ENCODE data around the gene PELI1.

Gene PELI1, protein sequence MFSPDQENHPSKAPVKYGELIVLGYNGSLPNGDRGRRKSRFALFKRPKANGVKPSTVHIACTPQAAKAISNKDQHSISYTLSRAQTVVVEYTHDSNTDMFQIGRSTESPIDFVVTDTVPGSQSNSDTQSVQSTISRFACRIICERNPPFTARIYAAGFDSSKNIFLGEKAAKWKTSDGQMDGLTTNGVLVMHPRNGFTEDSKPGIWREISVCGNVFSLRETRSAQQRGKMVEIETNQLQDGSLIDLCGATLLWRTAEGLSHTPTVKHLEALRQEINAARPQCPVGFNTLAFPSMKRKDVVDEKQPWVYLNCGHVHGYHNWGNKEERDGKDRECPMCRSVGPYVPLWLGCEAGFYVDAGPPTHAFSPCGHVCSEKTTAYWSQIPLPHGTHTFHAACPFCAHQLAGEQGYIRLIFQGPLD

DNA sequence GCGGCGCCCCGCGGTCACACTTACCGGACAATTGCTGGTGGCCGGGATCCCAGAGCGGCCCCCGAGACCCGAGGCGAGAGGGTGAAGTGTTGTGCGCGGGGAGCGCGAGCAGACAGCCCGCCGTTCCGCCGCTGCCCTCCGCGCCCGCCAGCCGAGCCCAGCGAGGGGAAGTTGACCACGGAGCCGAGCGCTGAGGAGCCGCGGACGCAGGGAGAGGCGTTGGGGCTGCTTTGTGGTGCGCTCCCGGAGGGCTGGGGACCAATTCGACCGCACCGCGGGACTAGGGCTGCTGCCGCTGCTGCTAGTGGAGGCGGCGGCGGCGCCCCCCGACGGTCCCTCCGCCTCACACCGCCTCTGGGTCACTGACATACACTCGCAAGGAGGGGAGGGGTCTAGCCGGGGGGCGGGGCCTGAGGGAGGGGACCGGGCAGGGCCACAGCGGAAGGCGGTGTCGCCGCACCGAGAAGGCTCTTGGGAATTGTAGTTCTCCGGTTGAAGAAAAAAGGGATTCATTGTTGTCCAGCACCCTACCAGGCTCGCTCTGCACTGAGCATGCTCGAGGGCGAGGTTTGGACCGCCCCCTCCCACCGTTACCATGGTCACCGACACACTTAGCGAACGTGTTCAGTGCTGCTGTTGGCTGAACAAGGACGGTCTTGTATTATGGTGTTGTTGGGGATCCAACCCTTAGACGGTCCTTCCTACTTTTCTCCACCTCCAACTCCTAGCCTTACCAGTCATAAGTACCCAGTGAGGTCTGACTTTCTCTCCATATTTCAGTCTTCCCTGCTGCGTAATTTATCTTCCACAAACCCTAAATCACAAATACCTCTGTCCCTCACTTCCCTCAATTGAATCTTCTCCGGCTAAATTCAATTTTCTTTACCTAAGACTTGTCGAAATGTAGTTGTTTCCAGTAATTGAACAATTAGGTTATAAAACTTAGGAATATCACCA lies at the start of gene PELI1:
PELI1 (minus strand) TSS at position 364 of the 957 bp plus-strand sequence. CDS start 36,110 bp downstream, outside the sequence.
- H3K4me3 ChIP-seq (ENCODE audit: low read depth, low read length) = peak within 1 kb of the TSS; percentile 75
- in situ Hi-C loops (cut with HindIII; ENCODE audit: low sequenced_read_pairs) = no loop called here
- TF ChIP-seq, protein P1, sequence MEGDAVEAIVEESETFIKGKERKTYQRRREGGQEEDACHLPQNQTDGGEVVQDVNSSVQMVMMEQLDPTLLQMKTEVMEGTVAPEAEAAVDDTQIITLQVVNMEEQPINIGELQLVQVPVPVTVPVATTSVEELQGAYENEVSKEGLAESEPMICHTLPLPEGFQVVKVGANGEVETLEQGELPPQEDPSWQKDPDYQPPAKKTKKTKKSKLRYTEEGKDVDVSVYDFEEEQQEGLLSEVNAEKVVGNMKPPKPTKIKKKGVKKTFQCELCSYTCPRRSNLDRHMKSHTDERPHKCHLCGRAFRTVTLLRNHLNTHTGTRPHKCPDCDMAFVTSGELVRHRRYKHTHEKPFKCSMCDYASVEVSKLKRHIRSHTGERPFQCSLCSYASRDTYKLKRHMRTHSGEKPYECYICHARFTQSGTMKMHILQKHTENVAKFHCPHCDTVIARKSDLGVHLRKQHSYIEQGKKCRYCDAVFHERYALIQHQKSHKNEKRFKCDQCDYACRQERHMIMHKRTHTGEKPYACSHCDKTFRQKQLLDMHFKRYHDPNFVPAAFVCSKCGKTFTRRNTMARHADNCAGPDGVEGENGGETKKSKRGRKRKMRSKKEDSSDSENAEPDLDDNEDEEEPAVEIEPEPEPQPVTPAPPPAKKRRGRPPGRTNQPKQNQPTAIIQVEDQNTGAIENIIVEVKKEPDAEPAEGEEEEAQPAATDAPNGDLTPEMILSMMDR (IDR thresholded peaks at IDR 0.05; ENCODE audit: low read depth, low read length) = peak; percentile 14
- DNase-seq (ENCODE audit: low read depth, low spot score) = peak; percentile 98

DNA sequence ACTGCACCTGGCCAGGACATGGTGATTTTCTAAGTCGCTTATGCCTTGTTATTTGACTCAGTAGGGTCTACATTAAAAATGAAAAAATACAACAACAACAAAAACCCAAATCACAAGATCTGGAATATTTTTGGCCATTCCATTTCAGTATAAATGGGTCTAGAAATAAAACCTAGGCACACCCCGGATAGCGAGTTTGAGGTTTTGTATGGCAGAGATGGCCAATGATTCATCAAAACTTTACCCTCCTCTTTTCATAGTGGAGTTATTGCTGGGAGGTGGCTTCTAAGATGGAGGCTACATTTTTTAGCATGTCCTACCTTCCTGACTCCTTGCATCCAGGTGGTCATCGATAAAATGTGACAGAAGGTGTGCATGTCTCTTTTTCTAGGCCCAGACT lies 49.3 kb upstream of the PELI1 start:
- TF ChIP-seq, protein P1 (IDR thresholded peaks at IDR 0.05; ENCODE audit: low read depth, low read length) = no peak
- no peak for DNase-seq (ENCODE audit: low read depth, low spot score)
- in situ Hi-C loops (cut with HindIII; ENCODE audit: low sequenced_read_pairs) = no loop called here
- H3K4me3 ChIP-seq (ENCODE audit: low read depth, low read length) = no peak overlapping the region

DNA sequence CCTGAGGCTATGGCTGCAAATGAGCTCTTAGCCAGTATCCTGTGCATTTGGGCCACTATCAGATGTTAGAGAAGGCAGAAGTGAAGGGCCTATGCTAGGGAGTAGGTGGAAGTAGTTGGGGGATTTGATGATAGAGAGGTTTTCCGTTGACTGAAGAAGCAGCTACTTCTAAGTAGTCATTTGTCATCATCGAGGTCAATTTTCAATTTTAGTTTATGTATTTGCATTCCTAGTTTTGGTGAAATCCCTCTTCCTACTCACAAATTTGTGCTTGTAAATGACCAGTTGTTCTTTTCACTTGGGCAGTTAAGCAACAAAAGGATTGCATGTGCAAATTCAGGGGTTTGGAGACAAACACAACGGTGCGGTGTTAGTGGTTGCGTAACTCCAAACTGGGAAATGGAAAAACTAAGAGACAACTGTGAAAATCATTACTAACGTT lies 48.5 kb upstream of the PELI1 start:
- DNase-seq (ENCODE audit: low read depth, low spot score) = no peak

DNA sequence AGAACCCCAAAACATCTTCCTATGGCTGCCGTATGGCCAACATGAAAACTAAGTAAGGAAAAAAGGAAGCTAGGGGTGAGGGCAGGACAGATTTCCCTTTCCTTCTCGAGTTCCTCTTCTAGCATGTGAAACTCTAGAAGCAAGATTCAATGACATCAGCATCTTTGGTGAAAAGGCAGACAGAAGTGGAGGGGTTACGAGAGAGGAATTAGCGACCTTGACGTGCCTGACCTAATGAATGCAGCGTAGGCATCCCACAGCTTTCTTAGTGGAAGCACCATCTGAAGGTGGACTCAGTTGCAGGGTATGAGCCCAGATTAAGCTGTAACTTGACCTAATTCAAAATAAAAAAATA lies 47.9 kb upstream of the PELI1 start:
- no peak overlapping the region for H3K4me3 ChIP-seq (ENCODE audit: low read depth, low read length)
- DNase-seq (ENCODE audit: low read depth, low spot score) = no peak
- TF ChIP-seq, protein P1 (IDR thresholded peaks at IDR 0.05; ENCODE audit: low read depth, low read length) = no peak
- in situ Hi-C loops (cut with HindIII; ENCODE audit: low sequenced_read_pairs) = no loop called here

More for the DNA sequence above, 48.5 kb upstream of the PELI1 start:
- in situ Hi-C loops (cut with HindIII; ENCODE audit: low sequenced_read_pairs) = no loop called here
- TF ChIP-seq, protein P1 (IDR thresholded peaks at IDR 0.05; ENCODE audit: low read depth, low read length) = no peak
- no peak overlapping the region for H3K4me3 ChIP-seq (ENCODE audit: low read depth, low read length)

DNA sequence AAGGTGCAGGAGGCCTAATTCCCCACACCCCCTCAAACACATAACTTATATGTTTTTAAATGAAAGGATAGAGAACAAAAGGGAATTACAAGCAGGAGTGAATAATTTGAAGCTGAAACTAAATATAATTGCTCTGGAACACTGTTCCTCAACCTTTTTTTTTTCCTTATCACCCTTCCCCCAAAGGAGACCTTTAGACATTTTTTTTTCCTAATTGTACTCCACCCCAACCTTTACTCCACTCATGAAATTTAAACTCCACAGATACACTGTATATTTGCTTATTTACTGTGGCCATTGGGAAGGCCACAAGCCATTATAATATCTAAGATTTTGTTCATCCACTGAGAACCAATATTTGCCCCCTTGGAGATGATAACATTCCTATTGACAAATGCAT lies 45.4 kb upstream of the PELI1 start:
- no peak for DNase-seq (ENCODE audit: low read depth, low spot score)
- in situ Hi-C loops (cut with HindIII; ENCODE audit: low sequenced_read_pairs) = no loop called here
- H3K4me3 ChIP-seq (ENCODE audit: low read depth, low read length) = no peak overlapping the region
- TF ChIP-seq, protein P1 (IDR thresholded peaks at IDR 0.05; ENCODE audit: low read depth, low read length) = no peak

DNA sequence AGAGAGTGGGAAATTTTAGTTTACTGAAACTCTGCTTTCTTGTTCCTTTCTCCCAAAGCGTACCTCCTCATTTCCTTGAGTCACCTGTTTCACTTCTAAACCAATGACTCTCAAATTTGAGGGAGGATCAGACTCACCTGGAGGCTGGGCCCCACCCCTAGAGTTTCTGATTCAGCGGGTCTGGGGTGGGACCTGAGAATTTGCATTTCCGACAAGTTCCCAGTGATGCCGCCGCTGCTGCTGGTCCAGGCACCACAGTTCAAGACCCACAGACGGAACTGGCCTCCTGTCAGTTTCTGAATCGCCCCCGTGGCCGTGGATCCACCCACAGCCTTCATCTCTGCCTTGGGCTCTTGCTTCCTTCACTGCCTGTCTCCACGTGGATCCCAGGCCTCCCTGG lies 44.9 kb upstream of the PELI1 start:
- in situ Hi-C loops (cut with HindIII; ENCODE audit: low sequenced_read_pairs) = no loop called here
- DNase-seq (ENCODE audit: low read depth, low spot score) = no peak
- no peak overlapping the region for H3K4me3 ChIP-seq (ENCODE audit: low read depth, low read length)
- TF ChIP-seq, protein P1 (IDR thresholded peaks at IDR 0.05; ENCODE audit: low read depth, low read length) = no peak
